GM21619 (cell line): Measurements from ENCODE around the gene TNFRSF25.
"Not testable (repeated sequence)": the region's sequence is repeated elsewhere in the genome, so short reads cannot be mapped to it uniquely, and the experiment has no call there.

Experiments used
- ATAC-seq: cut with Tn5 transposase; IDR thresholded peaks from one replicate; pipeline ENCODE4 v1.9.1; 2021; ENCODE audit not compliant: unreplicated experiment

Gene TNFRSF25

DNA sequence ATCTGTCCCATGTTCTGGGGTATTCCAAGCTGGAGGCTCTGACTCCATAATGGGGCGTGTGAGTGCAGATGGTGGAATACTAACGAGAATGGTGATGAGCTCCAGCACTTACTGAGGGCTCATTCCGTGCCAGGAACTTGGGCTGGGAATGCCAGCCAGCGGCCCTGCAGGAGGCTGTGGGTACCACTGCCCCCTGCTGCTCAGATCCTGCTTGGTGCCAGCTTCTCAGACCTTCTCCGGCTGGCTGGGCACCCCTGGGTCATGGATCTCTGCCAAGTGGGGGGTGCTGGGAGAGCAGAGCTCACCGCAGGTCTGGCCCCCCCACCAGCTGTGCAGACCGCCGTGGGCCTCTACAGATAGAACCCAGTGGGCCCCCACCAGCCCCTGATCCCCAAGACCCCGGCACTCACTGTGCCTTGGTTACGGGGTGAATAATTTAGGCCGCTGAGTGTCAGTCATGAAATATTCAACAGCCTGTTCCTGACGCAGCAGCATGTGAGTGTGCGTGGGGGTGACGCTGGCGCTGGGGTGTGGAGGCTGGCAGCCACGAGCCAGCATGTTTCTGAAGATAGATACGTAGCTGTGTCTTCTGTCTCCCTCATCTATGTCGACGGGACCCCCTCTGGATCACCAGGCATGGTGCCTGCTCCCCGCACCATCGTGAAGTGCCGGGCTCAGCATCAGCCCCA is 28.8 kb downstream of the TNFRSF25 start:
- ATAC-seq: not testable (repeated sequence)

DNA sequence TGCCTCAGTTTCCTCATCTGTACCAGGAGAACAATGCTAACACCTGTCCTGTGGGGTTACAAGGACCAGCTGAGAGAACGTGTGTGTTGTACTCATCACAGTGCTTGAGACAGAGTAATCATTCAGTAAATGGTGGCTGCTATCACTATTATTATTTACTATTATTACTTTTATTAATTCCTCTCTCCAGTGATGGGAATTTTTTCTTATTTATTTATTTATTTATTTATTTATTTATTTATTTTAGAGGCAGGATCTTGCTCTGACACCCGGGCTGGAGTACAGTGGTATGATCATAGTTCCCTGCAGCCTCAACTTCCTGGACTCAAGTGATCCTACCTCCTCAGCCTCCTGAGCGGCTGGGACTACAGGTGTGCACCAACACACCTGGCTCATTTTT is 29.7 kb downstream of the TNFRSF25 start:
- not testable (repeated sequence) for ATAC-seq

DNA sequence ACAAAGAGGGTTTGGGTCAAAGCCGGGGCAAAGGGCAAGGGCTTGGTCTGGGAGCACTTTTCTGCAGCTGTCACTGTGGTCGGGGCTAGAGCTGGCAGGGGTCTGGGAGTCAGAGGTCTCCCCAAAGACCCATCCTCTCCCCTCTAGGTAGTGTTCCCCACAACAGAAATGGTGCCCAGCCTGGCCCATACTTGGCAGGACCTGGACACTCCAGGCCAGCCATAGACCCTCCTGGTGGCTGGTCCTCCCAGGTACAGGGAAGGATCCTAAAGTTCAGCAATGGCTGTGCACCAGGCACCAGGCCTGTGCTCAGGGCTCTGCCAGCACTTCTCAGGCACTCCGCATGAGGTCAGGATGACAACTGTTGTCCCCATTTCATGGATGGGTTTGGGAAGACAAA is 30.4 kb downstream of the TNFRSF25 start:
- no peak for ATAC-seq

DNA sequence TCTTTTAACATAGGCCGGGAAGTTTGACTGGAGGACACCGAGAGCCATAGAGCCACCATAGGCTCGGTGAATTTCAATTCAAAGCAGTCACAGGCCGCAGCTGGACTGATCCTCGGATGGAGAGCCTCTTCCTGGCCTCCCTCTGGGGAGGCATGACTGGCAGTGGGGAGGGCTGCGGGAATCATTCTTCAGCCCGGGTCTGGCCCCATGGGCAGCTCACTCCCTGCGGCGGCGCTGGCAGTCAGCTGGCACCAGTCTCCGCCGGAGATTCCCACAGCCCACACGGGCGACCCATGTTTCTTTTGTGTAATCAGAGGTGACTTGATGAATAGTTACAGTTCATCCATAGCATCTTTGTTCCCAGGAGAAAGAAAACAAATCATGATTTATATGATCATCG is 30.8 kb downstream of the TNFRSF25 start:
- ATAC-seq: no peak

DNA sequence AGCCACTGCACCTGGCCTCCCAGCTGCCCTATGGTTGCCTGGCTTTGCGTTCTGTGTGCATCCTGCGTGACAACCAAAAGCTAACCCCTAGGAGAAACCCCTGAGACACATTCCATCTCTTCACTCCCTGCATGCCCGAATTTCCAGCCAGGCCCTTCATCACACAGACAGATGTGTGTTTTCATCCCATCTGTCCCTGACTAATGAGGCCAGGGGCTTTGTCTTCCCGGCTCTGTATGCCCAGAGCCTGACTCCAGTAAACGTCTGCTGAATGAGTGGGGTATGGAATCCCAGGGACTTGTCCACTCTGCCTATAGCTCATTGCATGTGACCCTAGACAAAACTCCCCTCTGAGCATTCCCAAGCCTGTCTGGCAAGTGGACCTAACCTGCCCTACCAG is 31.8 kb downstream of the TNFRSF25 start:
- no peak for ATAC-seq

DNA sequence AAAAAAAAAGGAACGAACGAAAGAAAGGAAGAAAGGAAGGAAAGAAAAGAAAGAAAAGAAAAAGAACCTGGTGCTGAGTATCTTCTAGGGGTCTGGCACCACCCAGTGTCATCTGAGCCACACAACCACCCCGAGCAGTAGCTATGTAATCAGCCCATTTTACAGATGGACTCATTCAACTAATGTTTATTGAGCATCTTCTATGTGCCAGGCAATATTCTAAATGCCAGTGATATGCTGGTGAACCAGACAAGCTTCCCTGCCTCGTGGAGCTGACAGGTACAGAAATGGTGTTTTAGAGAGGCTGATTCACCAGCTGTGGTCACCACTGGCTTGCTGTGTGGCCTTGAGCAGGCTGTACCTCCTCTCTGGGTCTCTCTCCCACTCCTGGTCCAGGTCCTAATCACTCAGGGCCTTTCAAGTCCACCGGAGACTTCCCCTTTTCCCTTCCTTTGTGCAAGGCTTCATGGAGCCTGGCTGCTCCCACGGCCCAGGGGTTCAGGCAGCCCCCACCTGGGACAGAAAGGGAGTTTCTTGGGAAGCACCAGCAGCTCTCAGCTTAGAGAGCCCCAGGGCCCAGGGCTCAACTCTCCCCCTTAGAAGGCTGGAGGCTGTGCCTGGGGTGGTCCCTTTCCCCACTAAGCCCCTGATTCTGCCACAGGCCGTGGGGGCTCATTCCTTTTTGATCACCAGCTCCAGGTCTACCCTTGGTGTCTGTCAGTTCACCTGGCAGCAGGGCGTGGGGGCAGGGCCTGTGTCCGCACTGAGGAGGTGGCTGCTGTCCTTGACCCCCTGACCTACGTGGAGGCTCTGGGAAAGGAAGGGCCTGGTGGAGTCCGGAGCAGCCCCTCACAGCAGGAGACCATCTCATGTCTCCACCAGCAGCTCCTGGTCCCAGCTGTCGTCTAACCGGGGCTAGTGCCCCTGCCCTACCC is 34.1 kb downstream of the TNFRSF25 start:
- ATAC-seq: not testable (repeated sequence)

DNA sequence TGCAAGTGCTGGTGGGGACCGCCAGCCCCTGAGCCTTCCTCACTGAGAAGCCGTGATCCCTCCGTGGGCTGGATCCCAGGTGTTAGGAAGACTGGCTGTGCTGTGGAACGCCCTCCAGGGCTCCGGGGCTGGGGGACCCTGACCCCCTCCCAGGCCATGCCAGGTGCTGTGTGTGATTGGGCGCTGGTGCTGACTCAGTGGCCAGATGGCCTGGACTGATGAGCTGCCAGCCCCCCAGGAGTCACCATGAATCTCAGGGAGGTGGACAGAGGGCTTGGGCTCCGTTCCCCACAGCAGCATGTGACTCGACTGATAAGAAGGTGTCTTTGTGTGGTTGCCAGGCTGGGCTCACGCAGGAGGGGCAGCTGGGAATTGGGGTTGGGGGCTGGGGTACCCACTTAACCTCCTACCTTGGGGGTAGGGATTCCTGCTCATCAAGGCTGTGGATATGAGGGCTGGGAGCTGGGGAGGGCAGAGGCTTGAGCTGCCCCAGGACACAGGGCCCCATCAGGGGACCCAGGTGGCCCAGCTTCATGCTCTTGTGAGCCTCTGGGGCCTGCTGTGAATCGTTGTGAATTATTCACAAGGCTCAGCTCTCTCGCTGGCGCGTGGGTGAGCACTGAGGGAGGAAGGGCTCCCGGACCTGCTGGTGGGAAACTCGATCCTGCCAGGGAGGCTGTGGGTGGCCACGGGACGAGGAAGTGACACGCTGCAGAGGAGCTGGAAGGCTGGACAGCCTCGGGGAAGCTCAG is 36.1 kb downstream of the TNFRSF25 start:
- not testable (repeated sequence) for ATAC-seq

DNA sequence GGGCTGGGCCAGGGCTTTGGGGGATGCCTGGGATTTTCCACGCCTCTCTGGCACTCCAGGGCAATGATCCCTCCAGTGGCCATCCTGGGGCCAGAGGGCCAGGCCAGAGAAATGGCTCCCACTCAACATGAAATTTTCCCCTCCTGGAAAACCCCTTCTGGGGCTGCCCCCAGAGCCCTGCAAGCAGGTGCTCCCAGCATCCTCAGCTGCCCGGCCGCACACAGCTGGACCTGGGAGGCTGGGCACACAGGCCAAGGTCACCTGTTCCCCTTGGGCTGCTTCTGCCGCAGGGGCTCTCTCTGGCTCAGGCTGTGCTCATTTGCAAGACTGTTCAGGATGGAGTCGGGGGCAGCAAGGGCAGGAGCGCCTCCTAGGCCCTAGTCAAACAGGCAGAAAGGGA is 37.5 kb downstream of the TNFRSF25 start:
- not testable (repeated sequence) for ATAC-seq

DNA sequence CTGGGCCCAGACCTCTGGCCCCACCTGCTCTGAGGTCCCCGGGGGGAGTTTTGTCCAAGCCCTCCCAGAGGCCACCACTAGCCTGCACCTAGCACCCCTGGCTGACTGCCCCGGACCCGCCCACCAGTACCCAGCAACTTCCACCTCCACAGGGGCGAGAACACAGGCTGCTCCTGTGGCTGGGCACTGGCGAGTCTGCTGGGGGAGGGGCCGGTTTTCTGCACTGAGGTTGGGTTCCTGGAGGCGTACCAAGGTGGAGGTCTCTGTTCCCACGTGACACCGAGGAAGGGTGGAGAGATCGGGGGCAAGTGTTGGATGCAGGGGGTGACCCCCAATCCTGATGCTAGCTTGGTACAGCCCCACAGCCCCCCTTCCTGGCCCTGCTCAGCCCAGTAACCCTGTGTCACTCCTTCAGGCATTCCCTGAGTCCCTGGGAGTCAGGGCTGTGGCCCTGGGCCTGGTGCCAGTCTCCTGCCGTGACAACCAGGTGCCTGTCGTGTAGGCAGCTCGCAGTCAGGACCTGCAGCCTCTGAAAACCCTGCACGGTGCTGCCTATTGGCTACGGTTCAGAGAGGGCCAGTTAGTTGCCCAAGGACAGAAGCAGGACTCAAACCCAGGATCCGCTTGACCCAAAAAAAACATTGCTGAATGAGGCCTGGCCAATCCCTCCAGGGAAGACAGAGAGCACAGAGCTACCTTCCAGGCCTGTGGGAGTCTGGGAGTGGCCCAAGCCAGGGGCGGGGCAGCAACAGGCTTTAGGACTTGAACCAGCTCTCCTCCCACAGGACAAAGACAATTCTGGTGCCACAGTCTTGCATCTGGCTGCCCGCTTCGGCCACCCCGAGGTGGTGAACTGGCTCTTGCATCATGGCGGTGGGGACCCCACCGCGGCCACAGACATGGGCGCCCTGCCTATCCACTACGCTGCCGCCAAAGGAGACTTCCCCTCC is 38.3 kb downstream of the TNFRSF25 start:
- no peak for ATAC-seq

DNA sequence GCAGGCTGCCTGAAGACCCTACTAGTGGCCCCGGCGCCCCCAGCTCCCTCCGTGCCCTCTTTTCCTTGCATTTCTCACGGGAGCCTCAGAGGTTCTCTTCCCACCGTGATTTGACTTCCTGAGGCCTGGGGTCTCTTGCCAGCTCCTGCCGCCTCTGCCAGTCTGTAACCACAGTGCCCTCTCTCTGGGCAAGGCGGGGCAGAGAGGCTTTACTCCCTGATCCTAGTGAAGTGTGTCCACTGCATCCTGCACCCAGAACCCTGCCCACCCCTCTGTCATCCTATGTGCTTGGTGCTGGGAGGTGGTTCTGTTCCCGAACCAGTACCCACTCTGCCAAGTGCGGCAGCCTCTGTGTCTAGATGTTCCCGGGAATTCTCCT is 39.0 kb downstream of the TNFRSF25 start:
- no peak for ATAC-seq

DNA sequence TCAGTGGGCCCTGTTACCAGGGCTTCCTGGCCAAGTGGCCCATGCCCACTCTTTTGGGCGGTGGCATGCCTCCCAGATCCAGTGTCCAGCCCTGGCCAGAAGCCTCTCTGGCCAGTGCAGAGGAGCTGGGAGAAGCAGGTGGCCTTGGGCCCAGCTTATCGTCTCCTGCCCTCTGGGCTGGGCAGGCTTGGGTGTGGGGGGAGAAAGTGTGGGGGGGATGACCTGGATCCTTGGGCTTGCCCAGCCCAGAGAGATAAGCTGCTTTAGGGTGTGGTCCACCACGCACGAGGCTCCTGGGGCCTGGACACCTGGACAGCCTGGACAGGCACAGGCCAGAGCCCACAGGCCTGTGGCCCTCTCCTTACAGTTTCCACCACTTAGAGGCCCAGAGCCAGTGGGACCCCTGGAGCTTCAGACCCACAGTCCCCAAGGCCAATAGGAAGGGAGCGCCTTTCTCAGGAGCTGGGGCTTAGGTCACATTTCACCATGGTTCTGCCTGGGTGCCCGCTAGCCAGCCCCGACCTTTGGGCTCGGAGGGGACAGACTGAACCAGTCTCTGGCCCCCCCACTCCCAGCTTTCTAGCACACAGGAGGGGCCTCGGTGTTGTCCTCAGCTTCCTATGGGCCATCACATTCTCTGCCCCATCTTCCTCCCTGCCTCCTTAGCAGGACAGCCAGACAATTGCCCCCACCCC is 39.5 kb downstream of the TNFRSF25 start:
- no peak for ATAC-seq

DNA sequence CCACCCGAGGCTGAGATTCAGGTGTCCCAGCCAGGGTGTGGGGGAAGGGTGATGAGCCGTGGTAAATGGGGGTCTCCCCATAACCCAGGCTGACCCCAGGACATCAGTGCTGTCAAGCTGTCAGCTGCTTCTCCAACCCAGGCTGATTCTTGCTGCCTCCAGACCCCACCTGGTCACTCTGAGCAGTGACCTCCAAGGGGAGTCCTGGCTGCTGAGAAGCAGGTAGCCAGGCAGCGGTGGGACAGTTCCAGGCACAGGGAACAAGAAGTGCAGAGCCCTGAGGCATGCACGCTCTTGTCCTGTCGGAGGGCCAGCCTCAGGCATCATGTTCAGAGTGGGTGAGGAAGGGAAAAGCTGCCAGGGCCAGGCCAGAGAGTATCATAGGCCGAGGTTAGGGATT is 40.3 kb downstream of the TNFRSF25 start:
- no peak for ATAC-seq

DNA sequence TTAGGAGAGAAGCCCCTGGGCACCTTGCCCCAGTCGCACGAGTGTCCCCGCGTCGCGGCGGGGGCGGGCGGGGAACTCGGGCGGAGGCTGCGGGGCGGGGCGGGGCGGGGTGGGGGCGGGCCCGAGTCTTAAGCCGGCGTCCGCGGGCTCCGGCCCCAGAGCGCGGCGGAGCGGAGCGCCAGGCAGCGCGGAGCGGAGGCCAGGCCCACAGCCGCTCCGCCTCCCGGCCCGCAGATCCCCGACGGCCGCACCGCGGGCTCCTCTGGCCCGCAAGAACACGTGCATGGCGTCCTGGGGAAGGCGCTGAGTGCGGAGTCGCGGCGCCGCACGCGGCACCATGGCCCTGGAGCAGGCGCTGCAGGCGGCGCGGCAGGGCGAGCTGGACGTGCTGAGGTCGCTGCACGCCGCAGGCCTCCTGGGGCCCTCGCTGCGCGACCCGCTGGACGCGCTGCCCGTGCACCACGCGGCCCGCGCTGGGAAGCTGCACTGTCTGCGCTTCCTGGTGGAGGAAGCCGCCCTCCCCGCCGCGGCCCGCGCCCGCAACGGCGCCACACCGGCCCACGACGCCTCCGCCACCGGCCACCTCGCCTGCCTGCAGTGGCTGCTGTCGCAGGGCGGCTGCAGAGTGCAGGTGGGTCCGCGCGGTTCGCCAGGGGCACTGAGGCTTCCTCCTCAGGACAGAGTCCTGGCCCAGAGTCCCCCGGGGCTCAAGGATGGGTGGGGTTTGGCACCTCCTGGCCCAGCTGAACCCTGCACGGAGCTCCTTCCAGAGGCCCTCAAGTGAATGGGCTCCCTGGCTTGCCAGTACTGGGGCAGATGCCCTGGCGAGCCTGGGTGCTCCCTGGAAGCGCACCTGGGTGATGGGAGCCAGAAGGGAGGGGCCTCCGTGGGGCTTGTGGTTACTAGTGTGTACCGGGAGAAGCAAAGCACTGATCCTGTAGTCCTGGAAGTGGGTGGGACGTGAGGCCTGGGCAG is 41.1 kb downstream of the TNFRSF25 start, which contains the start of gene ESPN:
TSS of gene ESPN (plus strand) at position 158 of the 975 bp plus-strand sequence. CDS start at position 338, 180 bp downstream.
- ATAC-seq: no peak

DNA sequence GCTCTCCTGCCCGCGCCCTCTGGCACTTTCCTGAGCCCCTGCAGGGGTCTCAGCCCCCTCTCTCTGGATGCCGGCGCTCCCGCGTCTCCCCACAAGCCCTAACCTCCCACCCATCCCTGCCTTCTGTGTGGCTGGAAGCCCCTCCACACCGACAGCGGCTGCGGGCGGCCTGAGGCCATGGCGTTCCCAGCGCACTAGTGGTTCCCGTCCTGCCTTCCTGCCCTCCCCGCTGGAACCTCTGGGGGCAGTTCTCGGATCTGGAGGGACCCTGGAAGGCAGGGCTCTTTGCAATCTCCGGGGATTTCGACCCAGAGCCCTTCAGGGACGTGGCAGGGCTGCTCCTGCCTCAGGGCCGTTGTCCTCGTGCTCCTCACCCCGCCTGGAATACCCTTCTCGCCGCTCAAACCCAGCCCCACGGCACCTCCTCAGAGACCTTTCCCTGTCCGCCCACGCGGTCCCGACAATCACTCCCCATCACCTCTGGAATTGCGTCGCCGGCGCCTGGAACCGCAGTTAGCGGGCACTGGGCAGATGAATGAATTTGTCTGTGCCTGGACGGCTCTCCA is 41.9 kb downstream of the TNFRSF25 start:
- no peak for ATAC-seq

DNA sequence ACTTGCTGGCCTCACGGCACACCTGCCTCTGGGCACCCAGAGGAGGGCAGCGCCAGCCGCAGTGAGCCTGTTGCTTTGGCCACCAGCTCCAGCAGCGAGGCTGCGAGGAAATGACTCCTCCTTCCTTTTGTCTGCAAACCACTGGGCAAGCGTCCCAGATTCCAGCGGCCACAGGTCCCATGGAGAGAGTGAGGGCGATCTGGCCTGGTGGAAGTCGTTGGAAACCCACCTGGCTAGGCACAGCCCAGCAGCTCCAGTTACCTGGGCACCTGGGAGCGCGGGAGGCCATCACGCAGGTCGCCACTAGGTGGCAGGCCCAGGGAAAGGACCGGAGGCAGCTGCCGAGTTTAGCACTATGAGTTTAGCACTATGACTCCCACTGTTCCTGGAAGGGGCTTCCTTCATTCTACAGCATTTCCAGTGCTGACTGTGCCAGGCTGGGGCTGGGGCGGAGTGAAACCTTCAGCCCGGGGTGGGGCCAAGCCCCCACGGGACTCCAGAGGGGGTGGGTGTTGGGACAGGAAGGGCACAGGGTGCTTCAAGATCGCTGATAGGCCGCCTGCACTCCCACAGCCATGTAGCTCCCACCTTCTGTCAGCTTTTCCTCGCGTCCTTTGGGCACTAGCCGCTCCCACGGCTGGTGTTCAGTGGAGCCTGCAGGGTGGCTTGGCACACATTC is 42.5 kb downstream of the TNFRSF25 start:
- peak; percentile 46 for ATAC-seq

DNA sequence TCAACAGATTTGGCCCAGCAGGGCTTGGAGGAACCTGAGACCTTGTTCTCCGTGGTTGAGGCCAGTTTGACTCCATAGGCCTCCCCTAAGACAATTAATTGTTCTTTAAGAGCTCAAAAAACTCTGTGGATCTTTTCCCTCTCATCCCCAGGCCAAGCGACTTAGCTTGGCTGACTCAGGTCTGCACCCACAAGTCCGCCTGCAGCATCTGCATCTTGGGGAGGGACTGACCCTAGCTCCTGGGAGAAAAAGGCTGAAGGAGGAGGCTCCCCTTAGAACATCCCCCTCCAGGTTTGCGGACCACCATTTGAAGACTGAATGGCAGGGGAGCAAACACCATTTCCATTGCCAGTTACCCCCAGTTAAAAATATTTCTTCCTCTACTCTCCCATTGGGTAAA is 44.7 kb downstream of the TNFRSF25 start:
- no peak for ATAC-seq

DNA sequence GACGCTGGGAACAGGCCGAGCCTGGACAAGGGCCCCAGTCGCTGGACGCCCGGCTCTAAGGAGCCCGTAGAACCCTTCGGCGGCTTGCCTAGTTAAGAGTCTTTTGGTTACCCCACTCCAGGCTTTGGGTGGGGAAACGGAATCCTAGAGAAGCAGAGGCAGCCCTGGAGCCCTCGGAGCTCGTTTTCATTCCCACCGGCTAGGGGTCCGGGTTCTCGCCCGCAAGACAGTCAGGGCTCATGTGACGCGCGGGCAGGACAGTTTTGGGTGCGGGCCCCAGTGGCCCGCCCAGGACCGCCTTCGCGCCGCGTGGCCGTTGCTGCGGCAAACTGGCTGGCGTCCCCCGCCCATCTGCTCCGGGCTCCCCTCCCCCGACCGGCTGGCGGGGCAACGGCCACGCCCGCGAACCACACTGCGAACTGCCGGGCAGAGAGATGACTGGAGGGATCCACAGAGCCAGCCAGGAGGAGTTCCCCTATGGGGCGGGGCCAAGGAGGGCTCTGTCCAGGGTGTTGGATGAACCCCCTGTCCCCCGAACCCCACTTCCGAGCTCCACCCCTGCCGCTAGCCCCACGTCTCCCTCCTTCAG is 45.4 kb downstream of the TNFRSF25 start:
- no peak for ATAC-seq
